ENCODE data around the gene KDM8. TPM values are rescaled to one million over a fixed set of nuclear protein-coding genes. Genes with fewer than 3 reads are reported as not detected.

Gene KDM8
- total RNA-seq, 4 donors from 2014 or later, result 2.5 to 7.1 (median 3.7) TPM

DNA sequence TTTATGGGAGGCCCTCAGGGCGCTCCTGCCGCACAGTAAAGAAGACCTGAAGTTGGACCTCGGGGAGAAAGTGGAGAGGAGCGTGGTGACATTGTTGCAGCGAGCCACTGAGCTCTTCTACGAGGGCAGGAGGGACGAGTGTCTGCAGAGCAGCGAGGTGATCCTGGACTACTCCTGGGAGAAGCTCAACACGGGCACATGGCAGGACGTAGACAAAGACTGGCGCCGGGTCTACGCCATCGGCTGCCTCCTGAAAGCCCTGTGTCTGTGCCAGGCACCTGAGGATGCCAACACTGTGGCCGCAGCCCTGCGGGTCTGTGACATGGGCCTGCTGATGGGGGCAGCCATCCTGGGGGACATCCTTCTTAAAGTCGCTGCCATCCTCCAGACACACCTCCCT is 6.8 kb downstream of the KDM8 start:
- Histone ChIP-seq H3K36me3 (peaks cover 23 to 65% (median 44%) of the 10 kb centered on the region in 4 donors), H3K27ac (replicated peaks in 1 of 4) (no peak overlapping the region), H3K9me3 (no peaks in the 10 kb centered on the region), H3K27me3 (no peaks in the 10 kb centered on the region), H3K4me3 (no peak overlapping the region), H3K4me1 (peaks cover 0 to 4% (median 0%) of the 10 kb centered on the region in 4 donors)
- intact Hi-C loops (cut with DNase I), result no loop called here
- no peak for DNase-seq (ENCODE audit: extremely low spot score)
- WGBS, result 94% methylated on average over 16 of the region's 17 CpGs
- TF ChIP-seq EP300 (IDR thresholded peaks at IDR 0.05), result no peak
- no peak for TF ChIP-seq POLR2A (IDR thresholded peaks at IDR 0.05; ENCODE audit: low read depth)
- no peak for TF ChIP-seq POLR2AphosphoS5 (IDR thresholded peaks at IDR 0.05)
- TF ChIP-seq, protein P1, sequence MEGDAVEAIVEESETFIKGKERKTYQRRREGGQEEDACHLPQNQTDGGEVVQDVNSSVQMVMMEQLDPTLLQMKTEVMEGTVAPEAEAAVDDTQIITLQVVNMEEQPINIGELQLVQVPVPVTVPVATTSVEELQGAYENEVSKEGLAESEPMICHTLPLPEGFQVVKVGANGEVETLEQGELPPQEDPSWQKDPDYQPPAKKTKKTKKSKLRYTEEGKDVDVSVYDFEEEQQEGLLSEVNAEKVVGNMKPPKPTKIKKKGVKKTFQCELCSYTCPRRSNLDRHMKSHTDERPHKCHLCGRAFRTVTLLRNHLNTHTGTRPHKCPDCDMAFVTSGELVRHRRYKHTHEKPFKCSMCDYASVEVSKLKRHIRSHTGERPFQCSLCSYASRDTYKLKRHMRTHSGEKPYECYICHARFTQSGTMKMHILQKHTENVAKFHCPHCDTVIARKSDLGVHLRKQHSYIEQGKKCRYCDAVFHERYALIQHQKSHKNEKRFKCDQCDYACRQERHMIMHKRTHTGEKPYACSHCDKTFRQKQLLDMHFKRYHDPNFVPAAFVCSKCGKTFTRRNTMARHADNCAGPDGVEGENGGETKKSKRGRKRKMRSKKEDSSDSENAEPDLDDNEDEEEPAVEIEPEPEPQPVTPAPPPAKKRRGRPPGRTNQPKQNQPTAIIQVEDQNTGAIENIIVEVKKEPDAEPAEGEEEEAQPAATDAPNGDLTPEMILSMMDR (IDR thresholded peaks at IDR 0.05), result no peak

GRCh38 chr16:27211026-27211425 is 7.7 kb downstream of the KDM8 start:
- intact Hi-C loops (cut with DNase I), result no loop called here

DNA sequence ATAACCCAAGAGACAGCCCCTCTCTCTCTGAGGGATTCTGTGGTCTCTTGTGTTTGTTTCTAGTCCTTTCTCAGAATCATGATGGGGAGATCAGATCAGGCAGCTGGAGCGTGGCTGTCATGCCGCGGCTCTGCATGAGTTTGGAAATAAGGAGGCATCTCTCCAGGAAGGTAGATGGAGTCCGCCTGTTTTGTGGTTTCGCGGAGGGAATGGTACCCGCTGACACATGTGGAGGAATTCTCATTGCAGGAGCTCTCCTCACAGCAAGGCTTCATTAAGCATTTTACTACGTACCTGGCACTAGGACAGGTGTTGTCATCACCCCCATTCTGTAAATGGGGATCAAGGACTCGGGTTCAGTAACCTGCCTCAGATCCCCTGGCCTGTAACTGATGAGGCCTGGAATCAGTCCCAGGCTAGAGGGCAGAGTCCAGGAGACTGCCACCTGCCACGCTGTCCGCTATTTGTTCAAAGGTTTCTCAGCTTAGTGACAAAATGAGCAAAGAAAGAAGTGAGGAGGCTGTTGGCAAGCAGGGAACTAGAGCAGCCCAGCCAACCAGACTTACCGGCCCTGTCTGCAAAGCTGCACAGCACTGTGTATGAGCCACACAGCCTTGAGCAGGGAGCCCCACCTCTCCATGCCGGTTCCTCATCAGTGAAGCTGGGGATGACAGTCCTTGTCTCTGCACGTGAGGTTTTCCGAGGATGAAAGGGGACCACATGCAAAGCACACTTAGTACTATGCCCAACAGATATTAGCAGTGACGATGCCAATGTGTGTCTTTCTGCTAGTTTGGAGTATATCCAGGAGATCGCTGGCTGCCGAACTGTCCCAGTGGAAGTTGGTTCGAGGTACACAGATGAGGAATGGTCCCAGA is 11.0 kb downstream of the KDM8 start:
- H3K4me3 ChIP-seq, result no peak overlapping the region
- no peaks in the 10 kb centered on the region for H3K4me1 ChIP-seq
- 89% methylated on average over 15 of the region's 19 CpGs for WGBS
- no peaks in the 10 kb centered on the region for H3K27me3 ChIP-seq
- TF ChIP-seq, protein P1 (IDR thresholded peaks at IDR 0.05), result no peak
- TF ChIP-seq POLR2A (IDR thresholded peaks at IDR 0.05; ENCODE audit: low read depth) (no peak), EP300 (IDR thresholded peaks at IDR 0.05) (no peak), POLR2AphosphoS5 (IDR thresholded peaks at IDR 0.05) (no peak)
- peaks cover 23 to 84% (median 64%) of the 10 kb centered on the region in 4 donors for H3K36me3 ChIP-seq
- intact Hi-C loops (cut with DNase I), result no loop called here
- H3K9me3 ChIP-seq, result no peaks in the 10 kb centered on the region
- DNase-seq (ENCODE audit: extremely low spot score), result no peak
- no peak overlapping the region for H3K27ac ChIP-seq (replicated peaks in 1 of 4)

More at GRCh38 chr16:27211026-27211425, 7.7 kb downstream of the KDM8 start:
- 91% methylated on average over 10 of the region's 10 CpGs for WGBS
- no peaks in the 10 kb centered on the region for H3K4me1 ChIP-seq
- no peaks in the 10 kb centered on the region for H3K9me3 ChIP-seq
- no peak overlapping the region for H3K4me3 ChIP-seq
- H3K27me3 ChIP-seq, result no peaks in the 10 kb centered on the region
- TF ChIP-seq, protein P1 (IDR thresholded peaks at IDR 0.05), result no peak
- TF ChIP-seq EP300 (IDR thresholded peaks at IDR 0.05) (no peak), POLR2AphosphoS5 (IDR thresholded peaks at IDR 0.05) (no peak), POLR2A (IDR thresholded peaks at IDR 0.05; ENCODE audit: low read depth) (no peak)
- no peak overlapping the region for H3K27ac ChIP-seq (replicated peaks in 1 of 4)
- H3K36me3 ChIP-seq, result peaks cover 23 to 74% (median 51%) of the 10 kb centered on the region in 4 donors
- no peak for DNase-seq (ENCODE audit: extremely low spot score)

DNA sequence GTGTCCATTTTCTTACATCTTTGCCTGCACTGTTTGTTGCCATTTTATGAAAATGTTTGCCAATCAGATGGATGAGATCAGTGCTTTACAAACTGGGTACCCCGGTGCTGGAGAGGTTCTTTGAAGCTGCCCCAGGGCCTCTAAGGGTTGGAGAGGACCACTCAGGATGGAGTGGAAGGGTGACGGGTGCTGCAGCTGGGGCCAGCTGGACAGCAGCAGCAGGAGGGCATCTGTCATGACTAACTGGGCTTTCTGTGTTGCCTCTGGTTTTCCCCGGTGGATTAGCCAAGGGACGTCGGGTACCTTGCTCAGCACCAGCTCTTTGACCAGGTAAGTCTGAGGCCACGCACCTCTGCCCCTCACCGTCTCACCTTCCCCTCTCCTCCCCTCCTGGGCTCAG is 12.3 kb downstream of the KDM8 start:
- Histone ChIP-seq H3K9me3 (no peaks in the 10 kb centered on the region), H3K27ac (replicated peaks in 1 of 4) (no peak overlapping the region), H3K27me3 (no peaks in the 10 kb centered on the region), H3K4me3 (no peak overlapping the region), H3K36me3 (peaks cover 14 to 75% (median 53%) of the 10 kb centered on the region in 4 donors), H3K4me1 (no peaks in the 10 kb centered on the region)
- no peak for DNase-seq (ENCODE audit: extremely low spot score)
- 92% methylated on average over 7 of the region's 7 CpGs for WGBS
- intact Hi-C loops (cut with DNase I), result no loop called here
- TF ChIP-seq POLR2A (IDR thresholded peaks at IDR 0.05; ENCODE audit: low read depth), result no peak
- no peak for TF ChIP-seq POLR2AphosphoS5 (IDR thresholded peaks at IDR 0.05)

GRCh38 chr16:27216297-27216885 is 13.1 kb downstream of the KDM8 start:
- H3K27me3 ChIP-seq, result no peaks in the 10 kb centered on the region
- H3K9me3 ChIP-seq, result no peaks in the 10 kb centered on the region
- no peak for DNase-seq (ENCODE audit: extremely low spot score)
- 84% methylated on average over 12 of the region's 16 CpGs for WGBS
- peaks cover 7 to 68% (median 46%) of the 10 kb centered on the region in 4 donors for H3K36me3 ChIP-seq
- no peak overlapping the region for H3K4me3 ChIP-seq
- intact Hi-C loops (cut with DNase I), result no loop called here
- H3K27ac ChIP-seq (replicated peaks in 1 of 4), result no peak overlapping the region
- H3K4me1 ChIP-seq, result peaks cover 0 to 3% (median 2%) of the 10 kb centered on the region in 4 donors
- TF ChIP-seq POLR2A (IDR thresholded peaks at IDR 0.05; ENCODE audit: low read depth) (no peak), POLR2AphosphoS5 (IDR thresholded peaks at IDR 0.05) (no peak), EP300 (IDR thresholded peaks at IDR 0.05) (no peak)
- TF ChIP-seq, protein P1 (IDR thresholded peaks at IDR 0.05), result no peak
